K562 (cell line): ENCODE results near the gene ASB6. TPM values are rescaled to one million over a fixed set of nuclear protein-coding genes. Genes with fewer than 3 reads are reported as not detected.
A peak's percentile ranks its signal among the peaks of the same experiment; 100 is the strongest.

Experiments
- CAMTA2 ChIP-seq: fragments of 250-450 bp; sonication (Bioruptor Pico); conservative IDR thresholded peaks from 2 replicates; pipeline ENCODE4 v1.5.1; 2022
- CSDE1 ChIP-seq, 2 experiments: fragments of 450-650 bp; IDR thresholded peaks; 2 replicates each; pipeline ENCODE4 v1.6.1; 2016; ENCODE audit warnings: mild to moderate bottlenecking in 1 of 2
- GATAD2A ChIP-seq: fragments of 450-650 bp; IDR thresholded peaks from 2 replicates; pipeline ENCODE4 v1.6.1; 2017
- ILF3 ChIP-seq: fragments of 450-650 bp; IDR thresholded peaks from 2 replicates; pipeline ENCODE4 v1.6.1; 2018; ENCODE audit warnings: antibody characterized with exemption, mild to moderate bottlenecking, moderate library complexity, borderline replicate concordance
- LCOR ChIP-seq: sonication (generic); formaldehyde crosslinking; IDR thresholded peaks from 2 replicates; pipeline ENCODE4 v1.8.0; 2022; ENCODE audit warnings: mild to moderate bottlenecking, missing genetic modification reagents
- MYBL2 ChIP-seq, 2 experiments: fragments of 450-650 bp in 1 of 2; sonication (generic) in 1 of 2; formaldehyde crosslinking in 1 of 2; IDR thresholded peaks; 2 replicates each; pipeline versions ENCODE4 v1.6.1 to v1.8.1; 2017 to 2022; ENCODE audit warnings: borderline replicate concordance in 1 of 2, inconsistent platforms in 1 of 2, low read depth in 1 of 2, mild to moderate bottlenecking in 1 of 2, missing genetic modification reagents in 1 of 2, moderate library complexity in 1 of 2
- PCBP2 ChIP-seq: fragments of 200-400 bp; formaldehyde crosslinking; IDR thresholded peaks from 2 replicates; pipeline ENCODE4 v1.6.1; 2018; ENCODE audit warnings: low read length, low read depth, mild to moderate bottlenecking, moderate library complexity; ENCODE audit not compliant: poor library complexity, severe bottlenecking
- TAF9B ChIP-seq: fragments of 450-650 bp; IDR thresholded peaks from 2 replicates; pipeline ENCODE4 v1.6.1; 2018; ENCODE audit warnings: mild to moderate bottlenecking; ENCODE audit not compliant: partially characterized antibody
- ZNF75A ChIP-seq: fragments of 450-650 bp; formaldehyde crosslinking; IDR thresholded peaks from 2 replicates; pipeline ENCODE4 v1.4.0; 2020; ENCODE audit warnings: mild to moderate bottlenecking
- polyA plus RNA-seq, 8 experiments: library from polyadenylated mRNA; depleted of rRNA in 4 of 8; stranded (reverse) in 5 of 8; unstranded in 3 of 8; fragments of >200 nt; fragmentation: Nextera tagmentation in 2 of 8; fragmentation: Illumina TruSeq in 1 of 8; extraction: Ambion mirVana in 2 of 8; extraction: Trizol in 1 of 8; gene quantifications; 2 replicates each; pipeline versions ENCODE4 v1.2.1 to v1.2.3, GENCODE V29; 2011 to 2014; ENCODE audit warnings: inconsistent platforms in 1 of 8, missing spikeins in 1 of 8
- total RNA-seq, 7 experiments: library from RNA; depleted of rRNA in 6 of 7; stranded (reverse); fragments of >200 nt in 6 of 7; fragmentation: Illumina TruSeq in 2 of 7; extraction: Trizol in 2 of 7; gene quantifications; 2 replicates each; pipeline versions ENCODE4 v1.2.1 to v1.2.3, GENCODE V29; 2011 to 2021; ENCODE audit warnings: low replicate concordance in 1 of 7
- TF ChIP-seq, protein P1 (sequence below): fragments of 450-650 bp; IDR thresholded peaks from 2 replicates; pipeline ENCODE4 v1.6.1; 2018; ENCODE audit not compliant: partially characterized antibody
- TF ChIP-seq, protein P2 (sequence below), 3 experiments: fragments of 200-800 bp in 1 of 3; fragments of 250-450 bp in 1 of 3; fragments of 450-650 bp in 1 of 3; sonication (Bioruptor Pico) in 1 of 3; sonication (Bioruptor generic) in 1 of 3; formaldehyde crosslinking in 1 of 3; IDR thresholded peaks; 2 replicates each; pipeline versions ENCODE4 v1.6.1 to v1.8.0; 2016 to 2022; ENCODE audit warnings: mild to moderate bottlenecking in 2 of 3, missing genetic modification characterization in 2 of 3, missing compliant biosample characterization in 1 of 3, moderate library complexity in 1 of 3
- TF ChIP-seq, protein P3 (sequence below): sonication (generic); formaldehyde crosslinking; IDR thresholded peaks from 2 replicates; pipeline ENCODE4 v1.8.1; 2023; ENCODE audit warnings: mild to moderate bottlenecking, missing genetic modification reagents
- TF ChIP-seq, protein P4 (sequence below): fragments of 250-450 bp; sonication (Bioruptor Pico); IDR thresholded peaks from 2 replicates; pipeline ENCODE4 v1.8.0; 2021; ENCODE audit warnings: mild to moderate bottlenecking, moderate library complexity

The ASB6 gene
- total and polyA plus RNA-seq, 9 of the 15 experiments (the other 6 are each of a cell fraction or from before 2014, with no cell fraction given) = 0.92 to 17.8 (median 11.3) TPM

DNA sequence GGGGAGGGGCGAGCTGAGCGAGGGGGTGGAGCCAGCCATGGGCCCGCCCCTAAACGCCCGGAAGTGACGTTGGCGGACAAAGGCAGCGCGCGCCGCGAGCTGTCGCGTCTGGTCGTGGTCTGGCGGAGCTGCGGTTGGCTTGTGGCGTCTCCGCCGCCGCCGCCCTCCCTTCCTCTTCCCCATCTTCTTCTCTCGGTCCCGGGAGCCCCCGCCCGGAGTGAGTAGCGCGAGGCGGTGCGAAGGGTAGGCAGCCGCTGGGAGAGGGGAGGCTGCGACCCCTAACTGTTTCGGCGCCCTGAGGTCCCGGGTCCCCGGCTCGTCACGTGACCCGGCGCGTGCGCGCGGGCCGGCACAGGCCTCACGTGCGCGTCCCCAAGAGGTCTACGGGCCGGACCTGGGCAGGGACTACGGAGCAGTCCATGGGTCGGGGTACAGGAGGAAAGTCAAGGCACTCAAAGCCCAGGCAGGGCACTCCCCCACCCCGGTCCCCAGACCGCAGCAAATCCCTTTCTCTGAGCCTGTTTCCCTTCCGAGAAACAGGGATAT lies 15.8 kb downstream of the ASB6 start, which contains the start of gene NTMT1 (continued):
- TF ChIP-seq, protein P1, sequence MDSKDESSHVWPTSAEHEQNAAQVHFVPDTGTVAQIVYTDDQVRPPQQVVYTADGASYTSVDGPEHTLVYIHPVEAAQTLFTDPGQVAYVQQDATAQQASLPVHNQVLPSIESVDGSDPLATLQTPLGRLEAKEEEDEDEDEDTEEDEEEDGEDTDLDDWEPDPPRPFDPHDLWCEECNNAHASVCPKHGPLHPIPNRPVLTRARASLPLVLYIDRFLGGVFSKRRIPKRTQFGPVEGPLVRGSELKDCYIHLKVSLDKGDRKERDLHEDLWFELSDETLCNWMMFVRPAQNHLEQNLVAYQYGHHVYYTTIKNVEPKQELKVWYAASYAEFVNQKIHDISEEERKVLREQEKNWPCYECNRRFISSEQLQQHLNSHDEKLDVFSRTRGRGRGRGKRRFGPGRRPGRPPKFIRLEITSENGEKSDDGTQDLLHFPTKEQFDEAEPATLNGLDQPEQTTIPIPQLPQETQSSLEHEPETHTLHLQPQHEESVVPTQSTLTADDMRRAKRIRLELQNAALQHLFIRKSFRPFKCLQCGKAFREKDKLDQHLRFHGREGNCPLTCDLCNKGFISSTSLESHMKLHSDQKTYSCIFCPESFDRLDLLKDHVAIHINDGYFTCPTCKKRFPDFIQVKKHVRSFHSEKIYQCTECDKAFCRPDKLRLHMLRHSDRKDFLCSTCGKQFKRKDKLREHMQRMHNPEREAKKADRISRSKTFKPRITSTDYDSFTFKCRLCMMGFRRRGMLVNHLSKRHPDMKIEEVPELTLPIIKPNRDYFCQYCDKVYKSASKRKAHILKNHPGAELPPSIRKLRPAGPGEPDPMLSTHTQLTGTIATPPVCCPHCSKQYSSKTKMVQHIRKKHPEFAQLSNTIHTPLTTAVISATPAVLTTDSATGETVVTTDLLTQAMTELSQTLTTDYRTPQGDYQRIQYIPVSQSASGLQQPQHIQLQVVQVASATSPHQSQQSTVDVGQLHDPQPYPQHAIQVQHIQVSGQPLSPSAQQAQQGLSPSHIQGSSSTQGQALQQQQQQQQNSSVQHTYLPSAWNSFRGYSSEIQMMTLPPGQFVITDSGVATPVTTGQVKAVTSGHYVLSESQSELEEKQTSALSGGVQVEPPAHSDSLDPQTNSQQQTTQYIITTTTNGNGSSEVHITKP = peak; percentile 3
- TF ChIP-seq PCBP2 = peak; percentile 12
- TF ChIP-seq MYBL2 (IDR thresholded peaks at IDR 0.05; ENCODE audit: low read depth) = no peak
- no peak for TF ChIP-seq MYBL2 (CRISPR knock-in tag; IDR thresholded peaks at IDR 0.05; ENCODE audit: borderline replicate concordance)
- peak; percentile 70 for TF ChIP-seq GATAD2A
- no peak for TF ChIP-seq ZNF75A (CRISPR knock-in tag)
- TF ChIP-seq, protein P2, sequence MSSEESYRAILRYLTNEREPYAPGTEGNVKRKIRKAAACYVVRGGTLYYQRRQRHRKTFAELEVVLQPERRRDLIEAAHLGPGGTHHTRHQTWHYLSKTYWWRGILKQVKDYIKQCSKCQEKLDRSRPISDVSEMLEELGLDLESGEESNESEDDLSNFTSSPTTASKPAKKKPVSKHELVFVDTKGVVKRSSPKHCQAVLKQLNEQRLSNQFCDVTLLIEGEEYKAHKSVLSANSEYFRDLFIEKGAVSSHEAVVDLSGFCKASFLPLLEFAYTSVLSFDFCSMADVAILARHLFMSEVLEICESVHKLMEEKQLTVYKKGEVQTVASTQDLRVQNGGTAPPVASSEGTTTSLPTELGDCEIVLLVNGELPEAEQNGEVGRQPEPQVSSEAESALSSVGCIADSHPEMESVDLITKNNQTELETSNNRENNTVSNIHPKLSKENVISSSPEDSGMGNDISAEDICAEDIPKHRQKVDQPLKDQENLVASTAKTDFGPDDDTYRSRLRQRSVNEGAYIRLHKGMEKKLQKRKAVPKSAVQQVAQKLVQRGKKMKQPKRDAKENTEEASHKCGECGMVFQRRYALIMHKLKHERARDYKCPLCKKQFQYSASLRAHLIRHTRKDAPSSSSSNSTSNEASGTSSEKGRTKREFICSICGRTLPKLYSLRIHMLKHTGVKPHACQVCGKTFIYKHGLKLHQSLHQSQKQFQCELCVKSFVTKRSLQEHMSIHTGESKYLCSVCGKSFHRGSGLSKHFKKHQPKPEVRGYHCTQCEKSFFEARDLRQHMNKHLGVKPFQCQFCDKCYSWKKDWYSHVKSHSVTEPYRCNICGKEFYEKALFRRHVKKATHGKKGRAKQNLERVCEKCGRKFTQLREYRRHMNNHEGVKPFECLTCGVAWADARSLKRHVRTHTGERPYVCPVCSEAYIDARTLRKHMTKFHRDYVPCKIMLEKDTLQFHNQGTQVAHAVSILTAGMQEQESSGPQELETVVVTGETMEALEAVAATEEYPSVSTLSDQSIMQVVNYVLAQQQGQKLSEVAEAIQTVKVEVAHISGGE (CRISPR knock-in tag; IDR thresholded peaks at IDR 0.05) = peak in 1 of 3 experiments; percentile 77; a peak in 2 of 6 replicates
- TF ChIP-seq ILF3 = no peak; the same call in 1 of the 2 replicates
- TF ChIP-seq CSDE1 (IDR thresholded peaks at IDR 0.05) = no peak
- TF ChIP-seq, protein P3, sequence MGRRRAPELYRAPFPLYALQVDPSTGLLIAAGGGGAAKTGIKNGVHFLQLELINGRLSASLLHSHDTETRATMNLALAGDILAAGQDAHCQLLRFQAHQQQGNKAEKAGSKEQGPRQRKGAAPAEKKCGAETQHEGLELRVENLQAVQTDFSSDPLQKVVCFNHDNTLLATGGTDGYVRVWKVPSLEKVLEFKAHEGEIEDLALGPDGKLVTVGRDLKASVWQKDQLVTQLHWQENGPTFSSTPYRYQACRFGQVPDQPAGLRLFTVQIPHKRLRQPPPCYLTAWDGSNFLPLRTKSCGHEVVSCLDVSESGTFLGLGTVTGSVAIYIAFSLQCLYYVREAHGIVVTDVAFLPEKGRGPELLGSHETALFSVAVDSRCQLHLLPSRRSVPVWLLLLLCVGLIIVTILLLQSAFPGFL (CRISPR knock-in tag) = no peak
- TF ChIP-seq CAMTA2 (CRISPR knock-in tag) = no peak
- peak; percentile 87 for TF ChIP-seq TAF9B
- TF ChIP-seq LCOR (CRISPR knock-in tag) = 0 out of 2 replicates have a peak, but pooled peaks have one; percentile 79
- TF ChIP-seq, protein P4, sequence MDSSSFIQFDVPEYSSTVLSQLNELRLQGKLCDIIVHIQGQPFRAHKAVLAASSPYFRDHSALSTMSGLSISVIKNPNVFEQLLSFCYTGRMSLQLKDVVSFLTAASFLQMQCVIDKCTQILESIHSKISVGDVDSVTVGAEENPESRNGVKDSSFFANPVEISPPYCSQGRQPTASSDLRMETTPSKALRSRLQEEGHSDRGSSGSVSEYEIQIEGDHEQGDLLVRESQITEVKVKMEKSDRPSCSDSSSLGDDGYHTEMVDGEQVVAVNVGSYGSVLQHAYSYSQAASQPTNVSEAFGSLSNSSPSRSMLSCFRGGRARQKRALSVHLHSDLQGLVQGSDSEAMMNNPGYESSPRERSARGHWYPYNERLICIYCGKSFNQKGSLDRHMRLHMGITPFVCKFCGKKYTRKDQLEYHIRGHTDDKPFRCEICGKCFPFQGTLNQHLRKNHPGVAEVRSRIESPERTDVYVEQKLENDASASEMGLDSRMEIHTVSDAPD = no peak
